ENCODE results near the gene FAM83F.

DNA sequence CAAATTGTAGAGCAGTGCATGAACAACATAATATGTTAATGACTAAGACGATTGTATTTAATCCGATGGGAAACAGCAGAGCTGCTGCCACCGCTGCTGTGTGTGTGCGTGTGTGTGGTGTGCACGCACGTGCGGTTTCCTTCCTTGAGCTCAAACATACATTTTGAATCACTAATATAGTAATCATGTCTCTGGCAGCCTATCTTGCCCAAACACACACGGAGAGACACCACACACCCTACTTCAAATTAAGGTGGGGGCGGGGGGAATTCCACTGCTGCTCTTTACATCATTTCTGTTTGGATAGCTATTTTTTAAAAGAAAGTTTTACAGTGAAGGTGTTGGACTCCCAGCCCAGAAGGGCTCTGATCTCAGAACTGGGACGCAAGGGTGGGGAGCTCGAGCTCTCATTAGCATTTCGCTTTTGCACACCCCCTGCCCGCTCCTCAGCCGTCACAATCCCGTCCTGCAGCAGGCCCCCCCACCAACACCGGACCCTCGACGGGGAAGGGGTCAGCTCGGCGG lies 651 bp upstream of the FAM83F start:
- TF ChIP-seq, protein P1, sequence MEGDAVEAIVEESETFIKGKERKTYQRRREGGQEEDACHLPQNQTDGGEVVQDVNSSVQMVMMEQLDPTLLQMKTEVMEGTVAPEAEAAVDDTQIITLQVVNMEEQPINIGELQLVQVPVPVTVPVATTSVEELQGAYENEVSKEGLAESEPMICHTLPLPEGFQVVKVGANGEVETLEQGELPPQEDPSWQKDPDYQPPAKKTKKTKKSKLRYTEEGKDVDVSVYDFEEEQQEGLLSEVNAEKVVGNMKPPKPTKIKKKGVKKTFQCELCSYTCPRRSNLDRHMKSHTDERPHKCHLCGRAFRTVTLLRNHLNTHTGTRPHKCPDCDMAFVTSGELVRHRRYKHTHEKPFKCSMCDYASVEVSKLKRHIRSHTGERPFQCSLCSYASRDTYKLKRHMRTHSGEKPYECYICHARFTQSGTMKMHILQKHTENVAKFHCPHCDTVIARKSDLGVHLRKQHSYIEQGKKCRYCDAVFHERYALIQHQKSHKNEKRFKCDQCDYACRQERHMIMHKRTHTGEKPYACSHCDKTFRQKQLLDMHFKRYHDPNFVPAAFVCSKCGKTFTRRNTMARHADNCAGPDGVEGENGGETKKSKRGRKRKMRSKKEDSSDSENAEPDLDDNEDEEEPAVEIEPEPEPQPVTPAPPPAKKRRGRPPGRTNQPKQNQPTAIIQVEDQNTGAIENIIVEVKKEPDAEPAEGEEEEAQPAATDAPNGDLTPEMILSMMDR (IDR thresholded peaks at IDR 0.05) = no peak
- TF ChIP-seq RCOR1 (IDR thresholded peaks at IDR 0.05; ENCODE audit: low read depth, low read length) = no peak
- TF ChIP-seq FOXS1 (CRISPR knock-in tag; IDR thresholded peaks at IDR 0.05) = no peak
- TF ChIP-seq, protein P2, sequence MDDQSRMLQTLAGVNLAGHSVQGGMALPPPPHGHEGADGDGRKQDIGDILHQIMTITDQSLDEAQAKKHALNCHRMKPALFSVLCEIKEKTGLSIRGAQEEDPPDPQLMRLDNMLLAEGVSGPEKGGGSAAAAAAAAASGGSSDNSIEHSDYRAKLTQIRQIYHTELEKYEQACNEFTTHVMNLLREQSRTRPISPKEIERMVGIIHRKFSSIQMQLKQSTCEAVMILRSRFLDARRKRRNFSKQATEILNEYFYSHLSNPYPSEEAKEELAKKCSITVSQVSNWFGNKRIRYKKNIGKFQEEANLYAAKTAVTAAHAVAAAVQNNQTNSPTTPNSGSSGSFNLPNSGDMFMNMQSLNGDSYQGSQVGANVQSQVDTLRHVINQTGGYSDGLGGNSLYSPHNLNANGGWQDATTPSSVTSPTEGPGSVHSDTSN (IDR thresholded peaks at IDR 0.05) = no peak
- TF ChIP-seq, protein P3, sequence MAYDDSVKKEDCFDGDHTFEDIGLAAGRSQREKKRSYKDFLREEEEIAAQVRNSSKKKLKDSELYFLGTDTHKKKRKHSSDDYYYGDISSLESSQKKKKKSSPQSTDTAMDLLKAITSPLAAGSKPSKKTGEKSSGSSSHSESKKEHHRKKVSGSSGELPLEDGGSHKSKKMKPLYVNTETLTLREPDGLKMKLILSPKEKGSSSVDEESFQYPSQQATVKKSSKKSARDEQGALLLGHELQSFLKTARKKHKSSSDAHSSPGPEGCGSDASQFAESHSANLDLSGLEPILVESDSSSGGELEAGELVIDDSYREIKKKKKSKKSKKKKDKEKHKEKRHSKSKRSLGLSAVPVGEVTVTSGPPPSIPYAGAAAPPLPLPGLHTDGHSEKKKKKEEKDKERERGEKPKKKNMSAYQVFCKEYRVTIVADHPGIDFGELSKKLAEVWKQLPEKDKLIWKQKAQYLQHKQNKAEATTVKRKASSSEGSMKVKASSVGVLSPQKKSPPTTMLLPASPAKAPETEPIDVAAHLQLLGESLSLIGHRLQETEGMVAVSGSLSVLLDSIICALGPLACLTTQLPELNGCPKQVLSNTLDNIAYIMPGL (CRISPR knock-in tag; IDR thresholded peaks at IDR 0.05; ENCODE audit: borderline replicate concordance) = no peak
- no peak for TF ChIP-seq JUNB (IDR thresholded peaks at IDR 0.05)
- no peak for TF ChIP-seq CBX8 (IDR thresholded peaks at IDR 0.05)
- TF ChIP-seq FOSL2 (IDR thresholded peaks at IDR 0.05) = no peak
- TF ChIP-seq FOSL2 (CRISPR knock-in tag; IDR thresholded peaks at IDR 0.05) = no peak
- no peak for TF ChIP-seq EP300 (IDR thresholded peaks at IDR 0.05)
- TF ChIP-seq POLR2A (IDR thresholded peaks at IDR 0.05; ENCODE audit: low read length) = no peak
- TF ChIP-seq SMC3 (IDR thresholded peaks at IDR 0.05) = no peak
- no peak for TF ChIP-seq ZC3H11A (IDR thresholded peaks at IDR 0.05)
